SK-N-MC (cell line): ENCODE results near the gene MAN2A2.

ENCODE experiments used
- DNase-seq: peaks from one replicate; pipeline ENCODE4 v3.0.0-alpha.2; 2011; ENCODE audit warnings: low read depth, low spot score
- H3K27ac ChIP-seq: fragments of 200-600 bp; sonication (generic); 2 replicates; pipeline ENCODE4 v1.5.1; 2016; ENCODE audit warnings: mixed run types
- H3K36me3 ChIP-seq: fragments of 200-600 bp; sonication (generic); 2 replicates; pipeline ENCODE4 v1.6.1; 2017; ENCODE audit warnings: antibody characterized with exemption, low read length, mixed read lengths; ENCODE audit not compliant: insufficient read depth
- H3K4me3 ChIP-seq: fragments of 200-600 bp; sonication (generic); 2 replicates; pipeline ENCODE4 v1.5.1; 2016
- H3K9ac ChIP-seq: fragments of 200-600 bp; sonication (generic); 2 replicates; pipeline ENCODE4 v1.8.0; 2017; ENCODE audit warnings: mixed run types, mixed read lengths; ENCODE audit not compliant: insufficient read length
- H3K9me3 ChIP-seq: fragments of 200-600 bp; sonication (generic); 2 replicates; pipeline ENCODE4 v1.6.1; 2017; ENCODE audit warnings: low read depth, mild to moderate bottlenecking, antibody characterized with exemption, low read length, moderate library complexity, mixed read lengths
- EZH2 ChIP-seq: fragments of 200-600 bp; sonication (generic); IDR thresholded peaks from one replicate; pipeline ENCODE4 v1.6.1; 2017; ENCODE audit warnings: antibody characterized with exemption
- FOXP2 ChIP-seq: optimal IDR thresholded peaks from 2 replicates; pipeline ENCODE3; 2011; ENCODE audit warnings: mild to moderate bottlenecking, moderate library complexity; ENCODE audit not compliant: insufficient read depth; ENCODE audit errors: extremely low read length, control extremely low read depth
- POLR2AphosphoS5 ChIP-seq: IDR thresholded peaks from 2 replicates; pipeline ENCODE4 v1.6.1; 2012; ENCODE audit warnings: mild to moderate bottlenecking, low read depth, low read length, borderline replicate concordance

MAN2A2 gene

GRCh38 chr15:90879730-90880366 is 23.3 kb upstream of the MAN2A2 start:
- TF ChIP-seq POLR2AphosphoS5 (no peak), FOXP2 (no peak), EZH2 (no peak)
- peaks cover 13% of the 10 kb centered on the region; the same call in 1 of the 2 replicates for H3K36me3 ChIP-seq
- no peak overlapping the region for H3K4me3 ChIP-seq
- no peak for DNase-seq
- H3K9me3 ChIP-seq: no peaks in the 10 kb centered on the region
- H3K27ac ChIP-seq: no peak overlapping the region
- no peak overlapping the region for H3K9ac ChIP-seq

DNA sequence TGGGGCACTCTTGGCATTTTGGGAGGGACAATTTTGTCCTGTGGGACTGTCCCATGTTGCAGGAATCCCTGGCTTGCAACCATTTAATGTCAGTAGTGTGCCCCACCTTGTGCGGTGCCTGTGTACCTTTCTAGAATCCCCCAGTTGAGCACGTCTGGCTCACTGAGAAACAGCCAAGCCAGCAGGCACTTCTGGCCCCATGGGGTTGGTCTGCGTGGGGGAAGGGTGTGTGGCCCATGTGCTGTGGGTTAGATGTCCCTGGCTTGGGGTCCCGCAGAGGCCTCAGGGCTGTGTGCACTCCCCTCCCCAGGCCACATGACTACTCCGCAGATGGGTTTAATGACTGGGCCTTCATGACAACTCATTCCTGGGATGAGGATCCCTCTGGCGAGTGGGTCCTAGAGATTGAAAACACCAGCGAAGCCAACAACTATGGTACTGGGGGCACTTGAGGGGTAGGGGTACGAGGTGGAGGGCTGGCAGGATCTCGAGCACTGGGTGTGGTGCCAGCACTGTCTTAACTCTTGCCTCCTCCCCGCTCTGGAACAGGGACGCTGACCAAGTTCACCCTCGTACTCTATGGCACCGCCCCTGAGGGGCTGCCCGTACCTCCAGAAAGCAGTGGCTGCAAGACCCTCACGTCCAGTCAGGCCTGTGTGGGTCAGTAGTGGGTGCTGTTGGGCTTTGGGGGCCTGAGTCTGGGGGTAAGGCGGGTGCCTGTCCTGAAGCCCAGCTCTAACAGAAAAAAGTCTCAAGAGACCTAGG is 22.5 kb upstream of the MAN2A2 start:
- no peak overlapping the region for H3K4me3 ChIP-seq
- H3K36me3 ChIP-seq: peaks cover 13% of the 10 kb centered on the region; the same call in 1 of the 2 replicates
- no peak for DNase-seq
- H3K9me3 ChIP-seq: no peaks in the 10 kb centered on the region
- H3K27ac ChIP-seq: no peak overlapping the region
- H3K9ac ChIP-seq: no peak overlapping the region
- TF ChIP-seq FOXP2 (no peak), EZH2 (no peak), POLR2AphosphoS5 (no peak)

- no peak overlapping the region for H3K27ac ChIP-seq
- no peak for DNase-seq
- TF ChIP-seq POLR2AphosphoS5 (no peak), FOXP2 (no peak), EZH2 (no peak)
- H3K9ac ChIP-seq: no peak overlapping the region
- no peak overlapping the region for H3K4me3 ChIP-seq
- H3K9me3 ChIP-seq: no peaks in the 10 kb centered on the region
- peaks cover 11% of the 10 kb centered on the region; the same call in 1 of the 2 replicates for H3K36me3 ChIP-seq
Observed at GRCh38 chr15:90881181-90881977, 21.7 kb upstream of the MAN2A2 start.

DNA sequence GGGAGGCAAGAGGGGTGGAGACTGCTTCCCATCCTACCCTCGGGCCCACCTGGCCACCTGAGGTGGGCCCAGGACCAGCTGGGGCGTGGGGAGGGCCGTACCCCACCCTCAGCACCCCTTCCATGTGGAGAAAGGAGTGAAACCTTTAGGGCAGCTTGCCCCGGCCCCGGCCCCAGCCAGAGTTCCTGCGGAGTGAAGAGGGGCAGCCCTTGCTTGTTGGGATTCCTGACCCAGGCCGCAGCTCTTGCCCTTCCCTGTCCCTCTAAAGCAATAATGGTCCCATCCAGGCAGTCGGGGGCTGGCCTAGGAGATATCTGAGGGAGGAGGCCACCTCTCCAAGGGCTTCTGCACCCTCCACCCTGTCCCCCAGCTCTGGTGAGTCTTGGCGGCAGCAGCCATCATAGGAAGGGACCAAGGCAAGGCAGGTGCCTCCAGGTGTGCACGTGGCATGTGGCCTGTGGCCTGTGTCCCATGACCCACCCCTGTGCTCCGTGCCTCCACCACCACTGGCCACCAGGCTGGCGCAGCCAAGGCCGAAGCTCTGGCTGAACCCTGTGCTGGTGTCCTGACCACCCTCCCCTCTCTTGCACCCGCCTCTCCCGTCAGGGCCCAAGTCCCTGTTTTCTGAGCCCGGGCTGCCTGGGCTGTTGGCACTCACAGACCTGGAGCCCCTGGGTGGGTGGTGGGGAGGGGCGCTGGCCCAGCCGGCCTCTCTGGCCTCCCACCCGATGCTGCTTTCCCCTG is 21.0 kb upstream of the MAN2A2 start:
- peaks cover 4% of the 10 kb centered on the region; the same call in 1 of the 2 replicates for H3K36me3 ChIP-seq
- no peak overlapping the region for H3K27ac ChIP-seq
- DNase-seq: no peak
- no peak overlapping the region for H3K4me3 ChIP-seq
- H3K9me3 ChIP-seq: no peaks in the 10 kb centered on the region
- no peak overlapping the region for H3K9ac ChIP-seq
- TF ChIP-seq POLR2AphosphoS5 (no peak), EZH2 (no peak), FOXP2 (no peak)

DNA sequence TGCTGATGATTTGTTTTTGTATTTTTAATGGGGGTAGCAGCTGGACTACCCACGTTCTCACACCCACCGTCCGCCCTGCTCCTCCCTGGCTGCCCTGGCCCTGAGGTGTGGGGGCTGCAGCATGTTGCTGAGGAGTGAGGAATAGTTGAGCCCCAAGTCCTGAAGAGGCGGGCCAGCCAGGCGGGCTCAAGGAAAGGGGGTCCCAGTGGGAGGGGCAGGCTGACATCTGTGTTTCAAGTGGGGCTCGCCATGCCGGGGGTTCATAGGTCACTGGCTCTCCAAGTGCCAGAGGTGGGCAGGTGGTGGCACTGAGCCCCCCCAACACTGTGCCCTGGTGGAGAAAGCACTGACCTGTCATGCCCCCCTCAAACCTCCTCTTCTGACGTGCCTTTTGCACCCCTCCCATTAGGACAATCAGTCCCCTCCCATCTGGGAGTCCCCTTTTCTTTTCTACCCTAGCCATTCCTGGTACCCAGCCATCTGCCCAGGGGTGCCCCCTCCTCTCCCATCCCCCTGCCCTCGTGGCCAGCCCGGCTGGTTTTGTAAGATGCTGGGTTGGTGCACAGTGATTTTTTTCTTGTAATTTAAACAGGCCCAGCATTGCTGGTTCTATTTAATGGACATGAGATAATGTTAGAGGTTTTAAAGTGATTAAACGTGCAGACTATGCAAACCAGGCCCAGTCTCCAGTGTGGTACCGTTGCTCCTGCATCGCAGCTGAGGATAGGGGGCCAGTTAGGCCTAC is 20.1 kb upstream of the MAN2A2 start:
- H3K27ac ChIP-seq: no peak overlapping the region
- H3K4me3 ChIP-seq: no peak overlapping the region
- H3K9me3 ChIP-seq: no peaks in the 10 kb centered on the region
- no peak overlapping the region for H3K9ac ChIP-seq
- peaks cover 2% of the 10 kb centered on the region; the same call in 1 of the 2 replicates for H3K36me3 ChIP-seq
- TF ChIP-seq FOXP2 (no peak), POLR2AphosphoS5 (no peak), EZH2 (no peak)
- no peak for DNase-seq

- H3K36me3 ChIP-seq: no peaks in the 10 kb centered on the region; the same call in 1 of the 2 replicates
- no peaks in the 10 kb centered on the region for H3K9me3 ChIP-seq
- TF ChIP-seq EZH2 (no peak), FOXP2 (no peak), POLR2AphosphoS5 (no peak)
- no peak overlapping the region for H3K4me3 ChIP-seq
- no peak overlapping the region for H3K9ac ChIP-seq
- DNase-seq: no peak
- H3K27ac ChIP-seq: no peak overlapping the region
Observed at GRCh38 chr15:90883526-90883975, 19.6 kb upstream of the MAN2A2 start.

DNA sequence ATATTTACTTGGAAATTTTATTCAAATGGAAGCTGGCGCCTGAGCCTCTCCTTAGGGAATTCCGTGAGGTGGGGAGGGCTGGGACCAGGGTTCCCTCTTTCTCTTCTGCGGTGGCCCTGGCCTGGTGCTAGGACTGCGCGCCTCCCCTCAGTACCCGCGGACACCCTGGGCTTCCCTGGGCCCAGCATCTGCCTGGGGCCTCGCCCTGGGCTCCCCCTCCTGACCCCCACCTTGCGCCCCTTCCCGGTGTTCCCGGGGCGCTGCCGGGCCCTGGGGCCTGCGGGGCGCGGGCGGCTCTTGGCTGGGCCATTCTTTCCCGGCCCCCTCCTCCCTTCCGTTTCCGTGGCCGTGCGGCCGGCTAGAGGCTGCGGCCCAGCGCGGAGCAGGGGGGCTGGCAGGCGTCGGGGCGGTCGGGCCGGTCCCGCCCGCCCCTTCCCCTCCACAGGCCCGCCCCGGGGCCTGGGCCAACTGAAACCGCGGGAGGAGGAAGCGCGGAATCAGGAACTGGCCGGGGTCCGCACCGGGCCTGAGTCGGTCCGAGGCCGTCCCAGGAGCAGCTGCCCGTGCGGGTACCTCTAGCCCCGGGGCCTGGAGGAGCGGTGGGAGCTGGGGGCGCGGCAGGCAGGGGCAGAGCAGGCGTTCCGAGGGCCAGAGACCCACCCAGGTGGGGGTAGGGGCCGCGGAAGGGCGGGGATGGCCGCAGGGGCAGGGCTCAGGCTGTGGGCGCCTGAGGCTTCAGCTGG is 19.0 kb upstream of the MAN2A2 start, which contains the start of gene FES:
Gene FES (plus strand): TSS at position 529 of the 743 bp plus-strand sequence. CDS start 542 bp downstream, outside the sequence.
- H3K27ac ChIP-seq: no peak within 1 kb of the TSS
- no peaks in the 10 kb centered on the region for H3K9me3 ChIP-seq
- H3K4me3 ChIP-seq: no peak within 1 kb of the TSS
- H3K36me3 ChIP-seq: no peaks in the 10 kb centered on the region; the same call in 1 of the 2 replicates
- DNase-seq: no peak
- TF ChIP-seq POLR2AphosphoS5: no peak
- TF ChIP-seq FOXP2: no peak
- TF ChIP-seq EZH2: no peak
- H3K9ac ChIP-seq: no peak within 1 kb of the TSS
